Thymus (tissue), 11 donors: Measurements from ENCODE around the gene APOA4. TPM values are rescaled to one million over a fixed set of nuclear protein-coding genes. Genes with fewer than 3 reads are reported as not detected.
"Not testable (repeated sequence)": the region's sequence is repeated elsewhere in the genome, so short reads cannot be mapped to it uniquely, and the experiment has no call there.

ENCODE experiments used
- DNase-seq, 9 donors: peaks; one replicate each; pipeline ENCODE4 v3.0.0-alpha.2; 2013; ENCODE audit warnings: low spot score in 9 of 9, low read depth in 6 of 9, missing footprints in 1 of 9
- H3K27ac ChIP-seq, 2 donors: one replicate each; pipeline ENCODE4 v1.5.1; 2013; ENCODE audit warnings: control low read depth in 1 of 2, low read depth in 1 of 2, low read length in 1 of 2, mild to moderate bottlenecking in 1 of 2, moderate library complexity in 1 of 2
- H3K27me3 ChIP-seq, 2 donors: one replicate each; pipeline ENCODE4 v1.5.1; 2013; ENCODE audit warnings: low read length in 1 of 2; ENCODE audit not compliant: control insufficient read depth in 2 of 2, insufficient read depth in 1 of 2
- H3K36me3 ChIP-seq, 2 donors: one replicate each; pipeline ENCODE4 v1.5.1; 2013; ENCODE audit warnings: low read length in 1 of 2, mild to moderate bottlenecking in 1 of 2, moderate library complexity in 1 of 2; ENCODE audit not compliant: control insufficient read depth in 2 of 2, insufficient read depth in 2 of 2
- H3K4me1 ChIP-seq, 2 donors: one replicate each; pipeline ENCODE4 v1.5.1; 2013; ENCODE audit warnings: low read length in 2 of 2; ENCODE audit not compliant: control insufficient read depth in 2 of 2, insufficient read depth in 2 of 2
- H3K4me3 ChIP-seq, 2 donors: one replicate each; pipeline ENCODE4 v1.5.1; 2013; ENCODE audit warnings: low read length in 2 of 2, control low read depth in 1 of 2, mild to moderate bottlenecking in 1 of 2
- H3K9me3 ChIP-seq, 2 donors: one replicate each; pipeline ENCODE4 v1.5.1; 2013; ENCODE audit warnings: low read length in 1 of 2, mild to moderate bottlenecking in 1 of 2; ENCODE audit not compliant: control insufficient read depth in 2 of 2, insufficient read depth in 1 of 2
- WGBS: extraction: QIAGEN DNeasy Blood & Tissue Kit; methylation state at CpG from one replicate; pipeline ENCODE4 v1.1.7; 2013; 5-methylcytosine and 5-hydroxymethylcytosine counted together
- polyA plus RNA-seq: library from polyadenylated mRNA; stranded (reverse); fragments of 200-250 nt; gene quantifications from one replicate; pipeline ENCODE4 v1.2.3, GENCODE V29; 2013
- total RNA-seq: library from RNA; stranded (reverse); fragments of 120-200 nt; gene quantifications from one replicate; pipeline ENCODE4 v1.2.4, GENCODE V29; 2013
- donor health status: healthy.

APOA4 gene
- total and polyA plus RNA-seq, 2 donors, result 1.7 to 3.2 TPM

GRCh38 chr11:116834535-116835041 is 11.5 kb upstream of the APOA4 start:
- H3K4me3 ChIP-seq, H3K9me3 ChIP-seq, H3K27me3 ChIP-seq, DNase-seq, H3K27ac ChIP-seq, H3K36me3 ChIP-seq: not testable (repeated sequence)
- 84% methylated on average over 13 of the region's 13 CpGs for WGBS
- H3K4me1 ChIP-seq, result peaks cover 6 to 16% of the 10 kb centered on the region in 2 donors

GRCh38 chr11:116833816-116834534 is 10.9 kb upstream of the APOA4 start:
- DNase-seq, result no peak
- Histone ChIP-seq H3K36me3 (no peaks in the 10 kb centered on the region), H3K4me3 (no peak overlapping the region), H3K4me1 (peaks cover 6 to 16% of the 10 kb centered on the region in 2 donors), H3K27me3 (peaks cover 0 to 3% of the 10 kb centered on the region in 2 donors), H3K27ac (no peak overlapping the region), H3K9me3 (no peaks in the 10 kb centered on the region)
- WGBS, result 96% methylated on average over 14 of the region's 14 CpGs

- Histone ChIP-seq H3K4me3 (no peak overlapping the region), H3K9me3 (no peaks in the 10 kb centered on the region), H3K27ac (no peak overlapping the region), H3K27me3 (peaks cover 0 to 3% of the 10 kb centered on the region in 2 donors), H3K4me1 (peaks cover 6 to 16% of the 10 kb centered on the region in 2 donors), H3K36me3 (no peaks in the 10 kb centered on the region)
- DNase-seq, result no peak
- WGBS, result 97% methylated on average over 10 of the region's 10 CpGs
Measured at GRCh38 chr11:116833491-116833815, 10.3 kb upstream of the APOA4 start.

- peaks cover 0 to 3% of the 10 kb centered on the region in 2 donors for H3K27me3 ChIP-seq
- H3K27ac ChIP-seq, result no peak overlapping the region
- H3K4me1 ChIP-seq, result peaks cover 6 to 16% of the 10 kb centered on the region in 2 donors
- H3K36me3 ChIP-seq, result no peaks in the 10 kb centered on the region
- H3K9me3 ChIP-seq, result no peaks in the 10 kb centered on the region
- DNase-seq, result no peak
- no peak overlapping the region for H3K4me3 ChIP-seq
- 86% methylated on average over 13 of the region's 13 CpGs for WGBS
Measured at GRCh38 chr11:116832350-116833290, 9.5 kb upstream of the APOA4 start.

- Histone ChIP-seq H3K4me3 (no peak overlapping the region), H3K4me1 (peaks cover 6 to 16% of the 10 kb centered on the region in 2 donors), H3K27ac (no peak overlapping the region), H3K27me3 (peaks cover 0 to 3% of the 10 kb centered on the region in 2 donors), H3K36me3 (no peaks in the 10 kb centered on the region), H3K9me3 (no peaks in the 10 kb centered on the region)
- no peak for DNase-seq
- WGBS, result 97% methylated on average over 7 of the region's 7 CpGs
Measured at GRCh38 chr11:116831790-116832349, 8.8 kb upstream of the APOA4 start.

GRCh38 chr11:116830184-116830912 is 7.2 kb upstream of the APOA4 start:
- WGBS, result 98% methylated on average over 17 of the region's 17 CpGs
- no peak for DNase-seq
- no peak overlapping the region for H3K27ac ChIP-seq
- H3K4me1 ChIP-seq, result peaks cover 3 to 7% of the 10 kb centered on the region in 2 donors
- H3K9me3 ChIP-seq, result no peaks in the 10 kb centered on the region
- H3K4me3 ChIP-seq, result no peak overlapping the region
- no peaks in the 10 kb centered on the region for H3K36me3 ChIP-seq
- peaks cover 0 to 3% of the 10 kb centered on the region in 2 donors for H3K27me3 ChIP-seq

- no peaks in the 10 kb centered on the region for H3K36me3 ChIP-seq
- no peak within 1 kb of the TSS for H3K27ac ChIP-seq
- DNase-seq, result no peak
- H3K4me1 ChIP-seq, result peaks cover 0 to under 1% of the 10 kb centered on the region in 2 donors
- no peak within 1 kb of the TSS for H3K4me3 ChIP-seq
- 89% methylated on average over 9 of the region's 9 CpGs for WGBS
- H3K9me3 ChIP-seq, result no peaks in the 10 kb centered on the region
- H3K27me3 ChIP-seq, result no peaks in the 10 kb centered on the region
Measured at GRCh38 chr11:116829525-116830183, 6.5 kb upstream of the APOA4 start, which contains the start of gene APOC3. Gene APOC3, plus strand, starts transcription at chr11:116829907. Its CDS starts 676 bp downstream, at chr11:116830583.
